ENCODE measurements around the gene INSL3. TPM values are rescaled to one million over a fixed set of nuclear protein-coding genes. Genes with fewer than 3 reads are reported as not detected.

INSL3 gene
- total and polyA plus RNA-seq, 2 of the 13 experiments (the other 11 are each of a cell fraction or from before 2014, with no cell fraction given), result 0.30 TPM; not detected in 1

- TF ChIP-seq ZNF687 (CRISPR knock-in tag; IDR thresholded peaks at IDR 0.05) (peak; percentile 78), ETV6 (CRISPR knock-in tag; conservative IDR thresholded peaks at IDR 0.05) (peak; percentile 67; the same call in 1 of the 2 replicates), MXD1 (CRISPR knock-in tag; IDR thresholded peaks at IDR 0.05) (peak; percentile 80; the same call in 1 of the 2 replicates), POGK (CRISPR knock-in tag; conservative IDR thresholded peaks at IDR 0.05) (peak; percentile 39; the same call in 1 of the 2 replicates), HMGXB3 (CRISPR knock-in tag; IDR thresholded peaks at IDR 0.05; ENCODE audit: borderline replicate concordance) (no peak), ZNF362 (CRISPR knock-in tag; IDR thresholded peaks at IDR 0.05; ENCODE audit: borderline replicate concordance) (no peak; the same call in 1 of the 2 replicates), NR3C1 (CRISPR knock-in tag; IDR thresholded peaks at IDR 0.05) (no peak), ZSCAN29 (CRISPR knock-in tag; conservative IDR thresholded peaks at IDR 0.05) (no peak), NFKBIZ (CRISPR knock-in tag; IDR thresholded peaks at IDR 0.05) (peak; percentile 17; the same call in 1 of the 2 replicates), ZNF143 (CRISPR knock-in tag; IDR thresholded peaks at IDR 0.05) (peak; percentile 100), ZNF775 (CRISPR knock-in tag; IDR thresholded peaks at IDR 0.05; ENCODE audit: borderline replicate concordance) (no peak), THRA (CRISPR knock-in tag; IDR thresholded peaks at IDR 0.05; ENCODE audit: borderline replicate concordance) (peak; percentile 1; the same call in 1 of the 2 replicates), SALL2 (CRISPR knock-in tag; IDR thresholded peaks at IDR 0.05) (0 out of 2 replicates have a peak, but pooled peaks have one; percentile 24)
Measured at GRCh38 chr19:17859533-17860330, 38.4 kb upstream of the INSL3 start, which contains the start of gene RPL18A (continued).
